ENCODE data around the gene ANKRD6. TPM values are rescaled to one million over a fixed set of nuclear protein-coding genes. Genes with fewer than 3 reads are reported as not detected.

Gene ANKRD6
- total and polyA plus RNA-seq, 2 donors (not counting 1 experiment from before 2014, with no cell fraction given), result 3.8 to 10.5 TPM

GRCh38 chr6:89464295-89464694 is 31.3 kb downstream of the ANKRD6 start:
- Mint-ChIP-seq H3K4me3 (no peak overlapping the region), H3K27ac (no peak overlapping the region), H3K9me3 (ENCODE audit: insufficient read depth) (no peaks in the 10 kb centered on the region), H3K4me1 (no peaks in the 10 kb centered on the region), H3K27me3 (no peaks in the 10 kb centered on the region)
- Histone ChIP-seq H3K4me2 (replicated peaks; ENCODE audit: low read depth, low read length, poor library complexity, severe bottlenecking) (no peak overlapping the region), H3K36me3 (replicated peaks in 1 of 2; ENCODE audit: control extremely low read depth in 1 of 2, control insufficient read depth in 1 of 2, extremely low read depth in 1 of 2, insufficient read depth in 2 of 2, low read length in 1 of 2) (no peaks in the 10 kb centered on the region), H2AFZ (ENCODE audit: insufficient read depth, low read depth, low read length, poor library complexity, severe bottlenecking) (no peak overlapping the region), H4K20me1 (ENCODE audit: control insufficient read depth, insufficient read depth, low read length, poor library complexity, severe bottlenecking) (no peaks in the 10 kb centered on the region), H3K79me2 (ENCODE audit: control insufficient read depth, insufficient read depth, low read length) (no peaks in the 10 kb centered on the region), H3K4me3 (ENCODE audit: control extremely low read depth in 1 of 5, extremely low read depth in 1 of 5, insufficient read depth in 1 of 5, low read depth in 2 of 5, low read length in 4 of 5) (no peak overlapping the region), H3K27me3 (replicated peaks in 1 of 4; ENCODE audit: control extremely low read depth in 1 of 4, control insufficient read depth in 3 of 4, insufficient read depth in 4 of 4, low read length in 3 of 4) (no peaks in the 10 kb centered on the region), H3K4me1 (ENCODE audit: control insufficient read depth in 2 of 2, insufficient read depth in 2 of 2, low read length in 2 of 2) (no peaks in the 10 kb centered on the region), H3K27ac (ENCODE audit: low read length in 2 of 2) (no peak overlapping the region), H3K9ac (ENCODE audit: low read length) (no peak overlapping the region), H3K9me3 (ENCODE audit: control extremely low read depth in 1 of 3, control insufficient read depth in 2 of 3, insufficient read depth in 1 of 3, low read length in 2 of 3) (no peaks in the 10 kb centered on the region)
- ATAC-seq (ENCODE audit: low read depth) (no peak), DNase-seq (no peak)
- no peak for TF ChIP-seq CTCF (IDR thresholded peaks at IDR 0.05)
- no peak for TF ChIP-seq EZH2 (IDR thresholded peaks at IDR 0.05; ENCODE audit: borderline replicate concordance, insufficient read depth, low read depth, low read length, poor library complexity, severe bottlenecking)
- POLR2A ChIA-PET, result no interaction called here
- intact Hi-C loops (cut with micrococcal nuclease), result no loop called here
- WGBS (ENCODE audit: insufficient coverage), result no CpG with 5 or more reads among the region's 2 CpGs
- CTCF ChIA-PET, result interaction anchor here (1.2 kb wide), 1 partner anchor 27 kb away, joined by 3 read pairs; no protein-coding TSS in a partner anchor

- Histone ChIP-seq H3K79me2 (ENCODE audit: control insufficient read depth, insufficient read depth, low read length) (no peaks in the 10 kb centered on the region), H4K20me1 (ENCODE audit: control insufficient read depth, insufficient read depth, low read length, poor library complexity, severe bottlenecking) (no peaks in the 10 kb centered on the region), H3K27me3 (replicated peaks in 1 of 4; ENCODE audit: control extremely low read depth in 1 of 4, control insufficient read depth in 3 of 4, insufficient read depth in 4 of 4, low read length in 3 of 4) (no peaks in the 10 kb centered on the region), H3K27ac (ENCODE audit: low read length in 2 of 2) (no peak overlapping the region), H3K4me1 (ENCODE audit: control insufficient read depth in 2 of 2, insufficient read depth in 2 of 2, low read length in 2 of 2) (no peaks in the 10 kb centered on the region), H3K4me3 (ENCODE audit: control extremely low read depth in 1 of 5, extremely low read depth in 1 of 5, insufficient read depth in 1 of 5, low read depth in 2 of 5, low read length in 4 of 5) (no peak overlapping the region), H3K4me2 (replicated peaks; ENCODE audit: low read depth, low read length, poor library complexity, severe bottlenecking) (no peak overlapping the region), H3K9ac (ENCODE audit: low read length) (no peak overlapping the region), H3K36me3 (replicated peaks in 1 of 2; ENCODE audit: control extremely low read depth in 1 of 2, control insufficient read depth in 1 of 2, extremely low read depth in 1 of 2, insufficient read depth in 2 of 2, low read length in 1 of 2) (no peaks in the 10 kb centered on the region), H3K9me3 (ENCODE audit: control extremely low read depth in 1 of 3, control insufficient read depth in 2 of 3, insufficient read depth in 1 of 3, low read length in 2 of 3) (no peaks in the 10 kb centered on the region), H2AFZ (ENCODE audit: insufficient read depth, low read depth, low read length, poor library complexity, severe bottlenecking) (no peak overlapping the region)
- no peaks in the 10 kb centered on the region for H3K27me3 Mint-ChIP-seq
- ChIA-PET POLR2A (no interaction called here), CTCF (no interaction called here)
- no peak overlapping the region for H3K27ac Mint-ChIP-seq
- intact Hi-C loops (cut with micrococcal nuclease), result no loop called here
- H3K4me3 Mint-ChIP-seq, result no peak overlapping the region
- no peak for DNase-seq
- no peak for TF ChIP-seq CTCF (IDR thresholded peaks at IDR 0.05)
- no peak for TF ChIP-seq EZH2 (IDR thresholded peaks at IDR 0.05; ENCODE audit: borderline replicate concordance, insufficient read depth, low read depth, low read length, poor library complexity, severe bottlenecking)
- no peaks in the 10 kb centered on the region for H3K9me3 Mint-ChIP-seq (ENCODE audit: insufficient read depth)
- no peaks in the 10 kb centered on the region for H3K4me1 Mint-ChIP-seq
- no peak for ATAC-seq (ENCODE audit: low read depth)
- WGBS (ENCODE audit: insufficient coverage), result no CpG with 5 or more reads among the region's 1 CpG
Measured at GRCh38 chr6:89467437-89467836, 34.5 kb downstream of the ANKRD6 start.

Data from B cell (primary cell).